Panc1 (cell line): ENCODE results near the gene FHIT.

Experiments
- CTCF ChIP-seq: fragments of 450-650 bp; IDR thresholded peaks from 2 replicates; pipeline ENCODE4 v1.5.1; 2017; ENCODE audit warnings: mild to moderate bottlenecking
- TCF7L2 ChIP-seq: IDR thresholded peaks from 2 replicates; pipeline ENCODE4 v1.6.1; 2011; ENCODE audit warnings: mild to moderate bottlenecking, low read depth, low read length, inconsistent platforms

GRCh38 chr3:59992578-59992977, 1258.7 kb downstream of the FHIT start:
- TF ChIP-seq TCF7L2 (no peak), CTCF (no peak)
